Esophagus muscularis mucosa (tissue), 4 donors: ENCODE results near the gene ATP10D. TPM values are rescaled to one million over a fixed set of nuclear protein-coding genes. Genes with fewer than 3 reads are reported as not detected.

Experiments
- DNase-seq: peaks from one replicate; pipeline ENCODE4 v3.0.0-alpha.2; 2017; ENCODE audit errors: extremely low spot score
- H3K27ac ChIP-seq, 4 donors: fragments of 200-600 bp; sonication (generic); replicated peaks in 1 of 4; 1 replicate in 3 of 4; 2 replicates in 1 of 4; pipeline ENCODE4 v1.5.1; 2016 to 2019; ENCODE audit warnings: mild to moderate bottlenecking in 1 of 4
- H3K27me3 ChIP-seq, 4 donors: fragments of 200-600 bp; sonication (generic); one replicate each; pipeline versions ENCODE4 v1.5.1 to v1.6.0; 2016 to 2019
- H3K36me3 ChIP-seq, 4 donors: fragments of 200-600 bp; sonication (generic); one replicate each; pipeline ENCODE4 v1.5.1; 2016 to 2019
- H3K4me1 ChIP-seq, 4 donors: fragments of 200-600 bp; sonication (generic); one replicate each; pipeline ENCODE4 v1.5.1; 2016 to 2019
- H3K4me3 ChIP-seq, 4 donors: fragments of 200-600 bp; sonication (generic); 1 replicate in 2 of 4; 2 replicates in 2 of 4; pipeline ENCODE4 v1.5.1; 2016 to 2019; ENCODE audit warnings: mild to moderate bottlenecking in 4 of 4, moderate library complexity in 1 of 4
- H3K9me3 ChIP-seq, 4 donors: fragments of 200-600 bp; sonication (generic); 1 replicate in 3 of 4; 2 replicates in 1 of 4; pipeline ENCODE4 v1.5.1; 2016 to 2019
- EP300 ChIP-seq: sonication (generic); formaldehyde crosslinking; IDR thresholded peaks from one replicate; pipeline ENCODE4 v1.6.1; 2017; ENCODE audit warnings: antibody characterized with exemption
- POLR2A ChIP-seq: fragments of 450-650 bp; IDR thresholded peaks from one replicate; pipeline ENCODE4 v1.6.1; 2017; ENCODE audit warnings: antibody characterized with exemption, moderate library complexity, mild to moderate bottlenecking, low read depth
- POLR2AphosphoS5 ChIP-seq, 2 donors: sonication (generic); formaldehyde crosslinking; IDR thresholded peaks; one replicate each; pipeline ENCODE4 v1.6.1; 2017; ENCODE audit warnings: antibody characterized with exemption in 2 of 2
- WGBS: methylation state at CpG from one replicate; pipeline ENCODE4 v1.1.5; 2018; 5-methylcytosine and 5-hydroxymethylcytosine counted together
- intact Hi-C: fragments of 100-400 bp; cut with DNase I; formaldehyde crosslinking; loops from one replicate; pipeline ENCODE4 v1.15.1; 2023
- total RNA-seq, 4 donors: library from RNA; depleted of rRNA; stranded (reverse); fragments of >200 nt; gene quantifications; one replicate each; pipeline versions ENCODE4 v1.1.0 to v1.2.1, GENCODE V29; 2016
- TF ChIP-seq, protein P1 (sequence below), 3 experiments: fragments of 200-600 bp in 2 of 3; fragments of 450-650 bp in 1 of 3; sonication (generic) in 2 of 3; IDR thresholded peaks; one replicate each; pipeline ENCODE4 v1.5.1; 2017 to 2019; ENCODE audit warnings: antibody characterized with exemption in 3 of 3, mild to moderate bottlenecking in 2 of 3, moderate library complexity in 1 of 3

The ATP10D gene
- total RNA-seq, 4 donors from 2014 or later = 16.8 to 24.4 (median 19.8) TPM

DNA sequence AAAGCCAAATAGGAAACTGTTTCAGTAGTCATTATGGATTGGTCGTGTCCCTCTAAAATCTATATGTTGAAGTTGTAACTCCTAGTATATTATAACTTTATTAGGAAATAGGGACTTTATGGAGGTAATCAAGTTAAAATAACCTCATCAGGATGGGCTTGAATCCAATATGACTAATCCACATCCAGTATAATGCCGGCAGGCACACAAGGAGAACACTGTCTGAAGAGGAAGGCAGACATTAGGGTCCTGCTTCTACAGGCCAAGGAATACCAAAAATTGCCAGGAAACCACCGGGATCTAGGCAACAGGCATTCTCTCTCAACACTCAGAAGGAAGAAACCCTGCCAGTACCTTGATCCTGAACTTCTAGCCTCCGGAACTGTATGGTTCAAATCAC lies 130.3 kb downstream of the ATP10D start:
- TF ChIP-seq POLR2AphosphoS5 (IDR thresholded peaks at IDR 0.05) (no peak), POLR2A (no peak), EP300 (no peak)
- TF ChIP-seq, protein P1, sequence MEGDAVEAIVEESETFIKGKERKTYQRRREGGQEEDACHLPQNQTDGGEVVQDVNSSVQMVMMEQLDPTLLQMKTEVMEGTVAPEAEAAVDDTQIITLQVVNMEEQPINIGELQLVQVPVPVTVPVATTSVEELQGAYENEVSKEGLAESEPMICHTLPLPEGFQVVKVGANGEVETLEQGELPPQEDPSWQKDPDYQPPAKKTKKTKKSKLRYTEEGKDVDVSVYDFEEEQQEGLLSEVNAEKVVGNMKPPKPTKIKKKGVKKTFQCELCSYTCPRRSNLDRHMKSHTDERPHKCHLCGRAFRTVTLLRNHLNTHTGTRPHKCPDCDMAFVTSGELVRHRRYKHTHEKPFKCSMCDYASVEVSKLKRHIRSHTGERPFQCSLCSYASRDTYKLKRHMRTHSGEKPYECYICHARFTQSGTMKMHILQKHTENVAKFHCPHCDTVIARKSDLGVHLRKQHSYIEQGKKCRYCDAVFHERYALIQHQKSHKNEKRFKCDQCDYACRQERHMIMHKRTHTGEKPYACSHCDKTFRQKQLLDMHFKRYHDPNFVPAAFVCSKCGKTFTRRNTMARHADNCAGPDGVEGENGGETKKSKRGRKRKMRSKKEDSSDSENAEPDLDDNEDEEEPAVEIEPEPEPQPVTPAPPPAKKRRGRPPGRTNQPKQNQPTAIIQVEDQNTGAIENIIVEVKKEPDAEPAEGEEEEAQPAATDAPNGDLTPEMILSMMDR (IDR thresholded peaks at IDR 0.05) = no peak
- 76% methylated on average over 4 of the region's 4 CpGs for WGBS
- Histone ChIP-seq H3K36me3 (no peaks in the 10 kb centered on the region), H3K4me3 (no peak overlapping the region), H3K27me3 (no peaks in the 10 kb centered on the region), H3K9me3 (no peaks in the 10 kb centered on the region), H3K27ac (no peak overlapping the region), H3K4me1 (no peaks in the 10 kb centered on the region)
- DNase-seq = no peak
- intact Hi-C loops = no loop called here

DNA sequence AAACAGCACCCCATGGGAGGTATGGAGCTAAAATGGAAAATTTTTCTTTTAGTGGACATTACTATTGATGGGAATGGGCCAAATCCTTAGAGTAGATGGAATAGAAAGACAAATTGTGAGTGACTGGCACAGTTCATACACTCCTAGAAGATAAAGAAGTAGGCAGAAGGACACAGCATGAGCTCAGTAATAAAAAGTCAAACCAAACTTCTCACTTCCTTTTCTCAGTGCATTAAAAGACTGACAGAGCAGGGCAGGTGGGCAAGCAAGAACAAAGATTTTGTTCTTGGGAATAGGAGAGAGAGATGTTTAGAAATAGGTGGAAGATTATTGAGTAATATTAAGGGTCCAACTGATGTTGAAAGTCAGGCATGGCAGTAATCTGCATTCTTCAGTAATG lies 132.5 kb downstream of the ATP10D start:
- Histone ChIP-seq H3K27me3 (no peaks in the 10 kb centered on the region), H3K4me3 (no peak overlapping the region), H3K4me1 (no peaks in the 10 kb centered on the region), H3K36me3 (no peaks in the 10 kb centered on the region), H3K27ac (no peak overlapping the region), H3K9me3 (no peaks in the 10 kb centered on the region)
- intact Hi-C loops = no loop called here
- no peak for DNase-seq
- no peak for TF ChIP-seq POLR2AphosphoS5 (IDR thresholded peaks at IDR 0.05)

DNA sequence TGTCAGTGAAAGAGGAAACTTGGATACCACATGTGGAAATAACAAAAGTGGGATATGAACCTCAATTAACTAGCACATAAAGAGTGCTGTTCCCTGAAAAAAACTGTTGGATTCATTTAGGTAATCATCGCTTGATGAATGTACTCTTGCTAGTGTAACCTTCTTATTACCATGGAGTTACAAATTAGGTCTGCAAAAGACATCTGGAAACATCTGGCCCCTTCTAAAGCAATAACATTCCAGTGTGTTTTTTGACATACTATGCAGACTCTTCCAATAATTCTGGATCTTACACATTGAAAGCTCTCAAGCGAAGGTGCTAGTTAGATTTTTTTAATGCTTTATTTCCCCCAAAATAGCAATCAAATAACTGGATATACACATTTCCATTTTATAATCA lies 134.6 kb downstream of the ATP10D start:
- TF ChIP-seq, protein P1 (IDR thresholded peaks at IDR 0.05) = no peak
- no peak for TF ChIP-seq POLR2A
- TF ChIP-seq EP300 = no peak
- Histone ChIP-seq H3K36me3 (no peaks in the 10 kb centered on the region), H3K9me3 (no peaks in the 10 kb centered on the region), H3K4me3 (no peak overlapping the region), H3K27ac (no peak overlapping the region), H3K27me3 (no peaks in the 10 kb centered on the region), H3K4me1 (no peaks in the 10 kb centered on the region)
- no peak for DNase-seq
- intact Hi-C loops = no loop called here
- WGBS = 62% methylated on average over 2 of the region's 2 CpGs

DNA sequence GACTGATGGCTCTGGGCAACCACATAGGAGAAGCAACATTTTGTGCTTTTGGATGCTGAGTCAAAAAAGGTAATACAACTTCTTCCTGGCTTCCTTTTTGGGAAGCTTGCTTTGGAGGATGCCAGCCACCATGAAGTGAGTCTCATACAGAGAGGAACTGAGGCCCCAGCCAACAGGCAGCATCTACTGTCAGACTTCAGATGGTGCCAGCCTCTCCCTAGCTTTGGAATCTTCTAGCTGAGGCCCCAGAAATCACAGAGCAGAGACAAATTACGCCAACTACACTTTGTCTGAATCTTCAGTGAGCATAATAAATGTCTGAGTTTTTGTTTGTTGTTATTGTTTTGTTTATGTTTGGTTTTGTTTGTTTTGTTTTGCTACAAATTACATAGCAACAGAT lies 136.1 kb downstream of the ATP10D start:
- Histone ChIP-seq H3K27me3 (no peaks in the 10 kb centered on the region), H3K27ac (no peak overlapping the region), H3K4me1 (no peaks in the 10 kb centered on the region), H3K36me3 (no peaks in the 10 kb centered on the region), H3K4me3 (no peak overlapping the region), H3K9me3 (no peaks in the 10 kb centered on the region)
- 100% methylated on average over 1 of the region's 1 CpG for WGBS
- TF ChIP-seq POLR2AphosphoS5 (IDR thresholded peaks at IDR 0.05) (no peak), EP300 (no peak), POLR2A (no peak)
- TF ChIP-seq, protein P1 (IDR thresholded peaks at IDR 0.05) = no peak
- DNase-seq = no peak
- intact Hi-C loops = no loop called here

DNA sequence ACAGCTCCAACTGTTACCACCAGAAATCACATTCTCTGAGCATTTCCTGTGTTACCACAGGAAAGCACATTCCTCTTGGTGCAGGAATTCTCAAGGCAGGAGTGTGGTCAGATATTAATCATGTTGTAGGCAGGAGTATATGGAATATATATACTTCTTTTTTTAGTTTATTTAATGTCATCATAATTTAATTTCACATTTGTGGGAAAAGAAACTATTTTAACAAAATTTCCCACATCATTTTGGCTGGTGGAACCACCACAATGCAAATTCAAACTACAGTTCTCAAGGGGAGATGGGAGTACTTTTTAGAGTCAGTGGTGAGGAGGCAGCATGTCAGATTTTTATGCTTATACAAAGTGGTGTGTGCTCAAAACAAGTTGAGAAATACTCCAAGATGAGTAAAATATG lies 139.0 kb downstream of the ATP10D start:
- Histone ChIP-seq H3K4me3 (no peak overlapping the region), H3K27ac (no peak overlapping the region), H3K27me3 (no peaks in the 10 kb centered on the region), H3K36me3 (no peaks in the 10 kb centered on the region), H3K4me1 (no peaks in the 10 kb centered on the region), H3K9me3 (no peaks in the 10 kb centered on the region)
- no peak for TF ChIP-seq POLR2A
- TF ChIP-seq POLR2AphosphoS5 (IDR thresholded peaks at IDR 0.05) = no peak
- no peak for TF ChIP-seq EP300
- intact Hi-C loops = no loop called here
- DNase-seq = no peak

DNA sequence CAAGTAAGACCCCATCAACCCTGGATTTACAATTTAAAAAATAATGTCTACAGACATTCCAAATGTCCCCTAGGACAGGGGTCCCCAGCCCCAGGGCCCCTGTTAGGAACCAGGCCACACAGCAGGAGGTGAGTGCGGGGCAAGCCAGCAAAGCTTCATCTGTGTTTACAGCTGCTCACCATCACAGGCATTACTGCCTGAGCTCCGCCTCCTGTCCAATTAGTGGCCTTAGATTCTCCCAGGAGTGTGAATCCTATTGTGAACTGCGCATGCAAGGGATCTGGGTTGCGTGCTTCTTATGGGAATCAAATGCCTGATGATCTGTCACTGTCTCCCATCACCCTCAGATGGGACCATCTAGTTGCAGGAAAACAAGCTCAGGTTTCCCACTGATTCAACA lies 146.1 kb downstream of the ATP10D start:
- H3K27ac ChIP-seq = peak overlapping the region in 2 of 4 donors; percentile 13 to 37
- WGBS = 86% methylated on average over 4 of the region's 4 CpGs
- no peaks in the 10 kb centered on the region for H3K9me3 ChIP-seq
- intact Hi-C loops = no loop called here
- H3K27me3 ChIP-seq = no peaks in the 10 kb centered on the region
- no peaks in the 10 kb centered on the region for H3K36me3 ChIP-seq
- H3K4me3 ChIP-seq = no peak overlapping the region
- no peak for DNase-seq
- no peak for TF ChIP-seq POLR2AphosphoS5 (IDR thresholded peaks at IDR 0.05)
- H3K4me1 ChIP-seq = peaks cover 0 to 5% (median 0%) of the 10 kb centered on the region in 4 donors
